ENCODE data around the gene NUDT3.

- TF ChIP-seq YY1 (IDR thresholded peaks at IDR 0.05; ENCODE audit: insufficient read depth, insufficient read length) (no peak), ZNF274 (IDR thresholded peaks at IDR 0.05; ENCODE audit: low read depth, low read length) (no peak)
Measured at GRCh38 chr6:34396518-34396917, 4.0 kb upstream of the NUDT3 start.
